IPS-15b (cell line): ENCODE data around the gene ST6GAL2.

Source experiments
- H3K27me3 ChIP-seq: one replicate; pipeline ENCODE4 v1.6.1; 2013; ENCODE audit warnings: low read length; ENCODE audit not compliant: control insufficient read depth, insufficient read depth
- H3K36me3 ChIP-seq: one replicate; pipeline ENCODE4 v1.6.1; 2013; ENCODE audit warnings: low read length; ENCODE audit not compliant: control insufficient read depth, insufficient read depth
- H3K4me1 ChIP-seq: one replicate; pipeline ENCODE4 v1.6.1; 2013; ENCODE audit warnings: mild to moderate bottlenecking, low read length; ENCODE audit not compliant: control insufficient read depth, insufficient read depth
- H3K4me3 ChIP-seq: one replicate; pipeline ENCODE4 v1.5.1; 2013; ENCODE audit warnings: low read depth, low read length
- H3K9ac ChIP-seq: one replicate; pipeline ENCODE4 v1.6.1; 2013; ENCODE audit warnings: low read depth, mild to moderate bottlenecking, low read length
- H3K9me3 ChIP-seq: one replicate; pipeline ENCODE4 v1.6.1; 2013; ENCODE audit warnings: mild to moderate bottlenecking, low read length; ENCODE audit not compliant: control insufficient read depth, insufficient read depth

ST6GAL2 gene

DNA sequence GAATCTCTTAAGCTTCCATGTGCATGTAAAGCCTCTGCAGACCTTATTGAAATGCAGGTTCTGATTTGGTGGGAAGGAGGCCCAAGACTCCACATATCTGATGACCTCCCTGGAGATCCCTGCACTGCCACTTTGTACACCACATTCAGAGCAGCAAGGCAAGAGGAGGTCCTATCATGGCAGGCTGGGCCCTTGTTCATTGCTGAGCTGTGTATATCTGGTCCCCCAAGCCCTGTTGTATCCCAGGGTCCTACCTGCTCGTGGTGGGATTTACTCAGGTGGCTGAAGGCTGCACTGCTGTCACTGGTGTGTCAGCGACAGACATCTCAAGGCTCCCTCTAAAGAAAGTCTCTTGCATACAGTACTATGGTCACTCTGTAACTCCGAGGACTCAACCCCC is 114.2 kb downstream of the ST6GAL2 start:
- H3K9ac ChIP-seq = no peak overlapping the region
- H3K4me1 ChIP-seq = no peaks in the 10 kb centered on the region
- no peaks in the 10 kb centered on the region for H3K27me3 ChIP-seq
- H3K4me3 ChIP-seq = no peak overlapping the region
- H3K9me3 ChIP-seq = no peaks in the 10 kb centered on the region
- H3K36me3 ChIP-seq = no peaks in the 10 kb centered on the region

DNA sequence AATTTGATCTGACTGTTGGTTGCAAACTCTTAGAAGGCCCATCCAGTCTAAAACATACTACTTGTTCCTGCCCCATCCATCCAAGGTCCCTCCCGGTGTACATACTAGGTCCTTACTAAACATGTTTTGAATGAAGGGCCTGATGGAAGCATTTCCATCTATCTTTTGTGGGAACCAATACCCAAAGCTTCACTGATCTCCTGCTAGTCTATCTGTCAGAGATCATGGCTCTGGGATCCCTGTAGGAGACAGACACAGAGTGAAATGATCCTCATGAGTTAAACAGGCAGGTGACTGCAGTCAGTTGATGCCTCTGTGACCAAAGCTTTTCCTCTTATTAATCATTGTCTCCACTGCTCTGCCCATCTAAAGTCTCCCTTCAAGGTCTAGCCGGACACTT is 115.0 kb downstream of the ST6GAL2 start:
- H3K4me1 ChIP-seq = no peaks in the 10 kb centered on the region
- no peaks in the 10 kb centered on the region for H3K9me3 ChIP-seq
- no peak overlapping the region for H3K9ac ChIP-seq
- no peak overlapping the region for H3K4me3 ChIP-seq
- H3K27me3 ChIP-seq = no peaks in the 10 kb centered on the region
- H3K36me3 ChIP-seq = no peaks in the 10 kb centered on the region

DNA sequence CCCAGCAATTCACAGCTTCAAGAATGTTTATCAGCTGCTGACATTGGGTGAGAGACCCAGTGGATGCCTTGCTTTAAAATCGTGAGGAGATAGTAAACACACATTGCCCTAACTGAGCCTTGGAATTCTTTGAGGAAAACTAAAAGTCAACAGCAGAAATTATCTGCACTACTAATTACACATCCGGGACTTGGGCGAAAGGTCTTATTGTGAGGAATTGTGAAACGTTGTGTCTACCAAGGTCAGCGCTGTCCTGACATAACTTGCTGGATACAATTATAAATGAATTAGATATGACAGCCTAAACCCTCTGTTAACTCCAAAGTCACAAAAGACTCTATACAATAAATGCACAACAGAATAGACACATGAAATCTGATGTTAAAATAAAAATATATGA is 121.4 kb downstream of the ST6GAL2 start:
- no peaks in the 10 kb centered on the region for H3K9me3 ChIP-seq
- H3K36me3 ChIP-seq = no peaks in the 10 kb centered on the region
- no peak overlapping the region for H3K4me3 ChIP-seq
- H3K27me3 ChIP-seq = no peaks in the 10 kb centered on the region
- H3K4me1 ChIP-seq = peaks cover 4% of the 10 kb centered on the region
- H3K9ac ChIP-seq = no peak overlapping the region

DNA sequence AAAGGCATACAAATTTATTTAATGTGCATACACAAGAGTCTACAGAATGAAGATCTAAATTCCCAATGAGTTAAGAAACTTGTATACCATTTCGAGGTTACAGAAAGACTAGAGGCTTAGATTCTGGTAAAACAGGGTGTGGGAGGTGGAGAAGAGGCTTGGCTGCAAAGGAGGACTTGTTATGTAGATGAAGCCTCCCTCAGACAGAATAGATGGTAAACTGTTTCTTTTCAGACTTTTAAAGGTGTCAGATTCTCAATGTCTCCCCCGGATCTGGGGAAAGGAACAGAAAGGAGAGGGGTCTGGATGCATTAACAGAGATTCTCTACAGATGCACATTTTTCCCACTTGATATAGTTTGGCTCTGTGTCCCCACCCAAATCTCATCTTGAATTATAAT is 126.0 kb downstream of the ST6GAL2 start:
- Histone ChIP-seq H3K36me3 (no peaks in the 10 kb centered on the region), H3K9me3 (no peaks in the 10 kb centered on the region), H3K4me1 (peaks cover 4% of the 10 kb centered on the region), H3K9ac (no peak overlapping the region), H3K4me3 (no peak overlapping the region), H3K27me3 (no peaks in the 10 kb centered on the region)

DNA sequence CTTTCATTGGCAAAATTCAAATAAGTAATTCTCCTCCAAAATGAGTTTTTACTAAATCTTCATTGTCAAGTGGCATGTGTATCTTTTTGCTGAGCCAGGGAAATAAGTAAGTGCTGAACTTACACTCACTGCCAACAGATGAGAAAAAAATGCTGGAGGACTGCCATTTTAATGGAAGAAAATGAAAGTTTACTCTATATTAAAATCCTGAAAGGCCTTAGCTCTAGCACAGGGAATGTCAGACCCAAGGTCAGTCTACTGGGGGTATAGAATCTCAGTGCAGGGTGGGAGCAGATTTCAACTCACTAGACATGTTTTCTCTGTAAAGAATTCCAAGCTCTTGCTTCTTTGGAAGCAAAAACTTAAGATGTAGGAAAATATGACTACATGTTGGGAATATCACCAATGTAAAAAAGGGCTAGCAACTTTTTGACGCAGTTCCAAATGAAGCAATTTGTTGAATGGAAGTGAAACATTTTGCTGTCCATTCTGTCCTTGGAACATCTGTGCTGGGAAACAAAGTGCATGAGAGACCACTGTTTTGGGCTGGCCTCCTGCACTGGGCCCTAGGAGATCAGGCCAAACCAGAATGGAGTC is 127.0 kb downstream of the ST6GAL2 start:
- Histone ChIP-seq H3K36me3 (no peaks in the 10 kb centered on the region), H3K4me1 (peaks cover 4% of the 10 kb centered on the region), H3K9ac (no peak overlapping the region), H3K9me3 (no peaks in the 10 kb centered on the region), H3K27me3 (no peaks in the 10 kb centered on the region), H3K4me3 (no peak overlapping the region)
